Raji (cell line): ENCODE measurements around the gene VASN.

Source experiments
- POLR2A ChIP-seq: IDR thresholded peaks from 2 replicates; pipeline ENCODE4 v1.6.1; 2011; ENCODE audit warnings: low read depth, low read length, control low read depth; ENCODE audit not compliant: insufficient read depth

VASN gene

DNA sequence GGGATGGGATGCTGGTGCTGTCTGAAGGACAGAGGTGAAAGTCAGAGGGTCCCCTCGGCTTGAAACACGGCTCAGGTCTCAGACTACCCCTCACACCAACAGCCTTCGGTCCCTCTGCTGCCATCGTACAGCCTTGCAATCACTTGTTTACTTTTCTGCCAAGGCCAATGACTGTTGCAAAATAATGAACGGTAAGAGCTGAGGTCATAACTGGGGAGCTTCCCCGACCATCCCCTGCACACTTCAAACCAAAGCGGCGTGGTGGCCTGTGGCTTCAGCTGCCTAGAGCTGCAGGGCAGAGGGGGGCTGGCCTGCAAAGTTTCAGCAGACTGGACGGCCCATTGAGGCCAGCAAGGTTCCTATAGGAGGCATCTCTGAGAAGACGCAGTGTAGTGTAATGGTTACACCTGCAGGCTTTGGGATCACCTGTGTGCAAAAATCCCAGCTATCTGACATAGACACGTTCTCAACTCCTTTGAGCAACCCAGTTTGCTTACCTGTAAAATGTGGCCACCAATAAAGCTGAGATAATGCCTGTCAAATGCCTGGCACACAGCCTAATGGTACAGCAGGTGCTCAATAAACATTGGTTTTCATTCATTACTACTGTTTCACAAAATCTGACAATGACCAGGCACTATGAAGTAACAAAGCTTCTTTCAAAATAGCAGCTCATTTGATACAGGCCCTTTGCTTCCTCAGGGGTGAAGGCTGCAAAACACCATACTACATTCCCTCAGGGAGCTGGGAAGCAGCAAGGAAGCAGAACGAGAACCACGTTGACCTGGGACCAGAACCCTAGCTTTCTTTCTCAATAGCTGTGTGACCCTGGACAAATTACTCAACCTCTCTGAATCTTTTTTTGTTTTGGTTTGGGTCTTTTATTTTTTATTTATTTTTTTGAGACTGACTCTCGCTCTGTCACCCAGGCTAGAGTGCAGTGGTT is 25.5 kb upstream of the VASN start:
- no peak for TF ChIP-seq POLR2A

DNA sequence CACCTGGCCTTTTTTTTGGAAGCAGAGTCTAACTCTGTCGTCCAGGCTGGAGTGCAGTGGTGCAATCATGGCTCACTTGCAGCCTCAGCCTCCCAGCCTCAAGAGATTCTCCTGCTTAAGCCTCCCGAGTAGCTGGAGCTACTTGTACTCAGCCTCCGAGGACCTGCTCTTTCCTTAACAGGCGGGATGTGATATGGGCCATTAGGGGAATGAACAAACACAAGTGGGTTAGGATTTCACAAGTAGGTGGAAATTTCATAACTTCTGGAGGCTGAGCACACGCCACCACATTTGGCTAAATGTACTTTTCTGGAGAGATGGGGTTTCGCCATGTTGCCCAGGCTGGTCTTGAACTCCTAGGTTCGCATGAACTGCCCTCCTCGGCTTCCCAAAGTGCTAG is 24.6 kb upstream of the VASN start:
- TF ChIP-seq POLR2A, result no peak

DNA sequence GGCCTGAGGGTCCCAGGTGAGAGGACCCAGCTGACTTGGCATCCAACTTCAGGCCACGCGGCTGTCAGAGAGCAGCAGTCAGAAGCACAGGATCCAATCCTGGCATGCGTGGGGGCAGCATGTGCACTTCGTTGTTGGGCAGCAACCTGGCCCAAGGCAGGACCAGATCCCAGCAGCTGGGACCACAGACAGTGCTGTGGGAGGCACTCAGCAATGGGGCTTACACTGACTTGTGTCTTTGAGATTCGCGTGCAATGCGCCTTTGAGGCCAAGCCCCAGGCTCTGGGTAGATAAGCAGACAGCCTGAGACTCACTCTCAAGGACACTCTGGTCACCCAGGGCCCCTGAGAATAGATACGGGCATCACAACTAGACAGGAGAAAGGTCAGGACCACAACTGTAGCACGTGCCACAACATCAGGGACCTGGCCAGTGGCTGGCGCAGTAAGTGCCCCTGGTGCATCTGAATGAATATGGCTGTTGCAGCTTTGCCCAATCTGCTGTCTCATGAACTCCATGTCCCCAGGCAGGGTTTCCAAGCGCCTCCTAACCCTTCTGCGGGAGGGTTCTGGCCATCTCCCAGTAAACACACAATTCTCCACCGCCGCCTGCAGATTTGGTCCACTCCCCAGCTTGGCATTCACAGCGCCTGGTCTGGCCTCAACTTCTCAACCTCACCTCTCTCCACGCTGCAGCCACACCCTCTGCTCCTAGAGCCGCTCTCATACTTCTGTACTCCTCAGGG is 23.7 kb upstream of the VASN start:
- no peak for TF ChIP-seq POLR2A

DNA sequence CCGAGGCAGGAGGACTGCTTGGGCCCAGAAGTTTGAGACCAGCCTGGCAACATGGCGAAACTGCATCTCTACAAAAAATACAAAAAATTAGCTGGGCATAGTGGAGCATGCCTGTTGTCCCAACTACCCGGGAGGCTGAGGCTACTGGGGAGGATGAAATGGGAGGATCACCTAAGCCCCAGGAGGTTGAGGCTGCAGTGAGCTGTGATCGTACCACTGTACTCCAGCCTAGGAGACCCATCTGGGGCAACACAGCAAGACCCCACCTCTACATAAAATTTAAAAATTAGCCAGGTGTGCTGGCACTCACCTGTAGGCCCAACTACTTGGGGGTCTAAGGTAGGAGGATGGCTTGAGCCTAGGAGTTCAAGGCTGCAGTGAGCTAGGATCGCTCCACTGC is 22.3 kb upstream of the VASN start:
- no peak for TF ChIP-seq POLR2A

DNA sequence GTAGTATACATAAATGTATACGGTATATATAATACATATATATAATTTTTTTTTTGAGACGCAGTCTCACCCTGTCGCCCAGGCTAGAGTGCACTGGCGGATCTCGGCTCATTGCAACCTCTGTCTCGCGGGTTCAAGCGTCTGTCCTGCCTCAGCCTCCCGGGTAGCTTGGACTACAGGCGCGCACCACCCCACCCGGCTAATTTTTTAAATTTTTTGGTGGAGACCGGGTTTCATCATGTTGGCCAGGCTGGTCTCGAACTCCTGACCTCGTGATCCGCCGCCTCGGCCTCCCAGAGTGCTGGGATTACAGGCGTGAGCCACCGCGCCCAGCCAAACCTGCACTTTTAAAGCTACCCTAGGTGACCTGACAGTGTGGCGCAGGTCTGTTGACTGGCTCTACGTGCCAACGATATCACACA is 21.3 kb upstream of the VASN start:
- no peak for TF ChIP-seq POLR2A

DNA sequence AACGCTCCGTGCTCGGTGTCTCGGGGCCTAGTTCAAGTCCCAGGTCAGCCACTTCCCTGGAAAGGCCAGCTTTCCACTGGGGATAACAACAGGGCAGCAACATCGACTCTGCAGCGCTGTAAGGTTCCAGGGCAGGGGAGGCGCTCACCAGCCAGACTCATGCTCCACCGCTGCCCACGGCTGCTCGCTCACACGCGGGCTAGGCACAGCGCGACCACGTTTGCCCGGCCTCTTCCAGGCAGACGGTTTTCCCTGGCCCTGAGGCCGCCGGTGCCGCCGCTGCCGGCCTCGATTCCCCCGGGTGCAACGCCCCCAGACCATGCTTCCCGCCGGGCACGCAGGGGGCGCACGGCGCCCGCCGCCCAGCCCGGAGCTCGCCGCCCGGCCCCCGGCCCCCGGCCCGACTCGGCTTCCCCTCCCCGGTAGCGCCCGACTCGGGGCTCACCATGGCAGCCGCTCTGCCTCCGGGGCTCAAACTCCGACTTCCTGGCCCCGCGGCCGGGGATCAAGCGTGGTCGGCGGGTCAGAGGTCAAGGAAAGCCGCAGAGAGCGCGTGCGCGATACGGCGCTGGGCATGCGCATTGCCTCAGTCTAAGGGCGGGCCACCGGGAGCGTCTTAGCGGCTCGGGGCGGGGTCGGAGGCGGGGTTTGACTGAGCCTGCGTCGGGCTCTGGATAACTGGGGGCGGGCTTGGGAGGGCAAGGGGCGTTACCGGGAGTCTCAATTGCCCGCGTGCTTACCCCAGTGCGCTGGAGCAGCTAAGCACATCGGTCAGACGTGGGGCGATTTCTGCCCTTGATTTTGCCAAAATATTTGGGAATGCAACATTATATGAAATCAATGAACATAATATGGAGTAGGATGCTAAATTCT is 20.6 kb upstream of the VASN start, which contains the start of gene PAM16:
TSS of gene PAM16 (minus strand) at position 535 of the 873 bp plus-strand sequence. CDS start at position 448, 87 bp downstream.
- peak; percentile 84 for TF ChIP-seq POLR2A

DNA sequence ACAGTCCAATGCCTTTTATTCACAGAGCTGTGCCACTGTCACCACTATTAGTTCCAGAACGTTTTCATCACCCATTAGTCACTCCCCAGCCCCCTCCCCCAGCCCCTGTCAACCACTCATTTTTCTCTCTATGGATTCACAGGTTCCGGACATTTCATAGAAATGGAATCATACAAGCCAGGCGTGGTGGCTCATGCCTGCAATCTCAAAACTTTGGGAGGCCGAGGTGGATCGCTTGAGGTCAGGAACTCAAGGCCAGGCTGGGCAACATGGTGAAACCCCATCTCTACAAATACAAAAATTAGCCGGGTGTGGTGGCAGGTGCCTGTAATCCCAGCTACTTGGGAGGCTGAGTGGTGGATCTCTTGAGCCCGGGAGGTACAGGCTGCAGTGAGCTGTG is 19.8 kb upstream of the VASN start:
- TF ChIP-seq POLR2A, result no peak

DNA sequence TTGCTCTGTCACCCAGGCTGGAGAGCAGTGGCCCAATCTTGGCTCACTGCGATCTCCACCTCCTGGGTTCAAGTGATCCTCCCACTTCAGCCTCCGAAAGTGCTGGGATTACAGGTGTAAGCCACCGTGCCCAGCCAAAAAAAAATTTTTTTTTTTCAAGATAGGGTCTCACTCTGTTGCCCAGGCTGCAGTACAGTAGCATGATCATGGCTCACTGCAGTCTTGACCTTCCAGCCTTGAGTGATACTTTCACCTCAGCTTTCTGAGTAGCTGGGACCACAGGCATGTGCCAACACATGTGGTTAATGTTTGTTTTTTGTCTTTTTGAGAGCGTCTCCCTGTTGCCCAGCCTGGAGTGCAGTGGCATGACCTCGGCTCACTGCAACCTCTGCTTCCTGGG is 18.8 kb upstream of the VASN start:
- no peak for TF ChIP-seq POLR2A

DNA sequence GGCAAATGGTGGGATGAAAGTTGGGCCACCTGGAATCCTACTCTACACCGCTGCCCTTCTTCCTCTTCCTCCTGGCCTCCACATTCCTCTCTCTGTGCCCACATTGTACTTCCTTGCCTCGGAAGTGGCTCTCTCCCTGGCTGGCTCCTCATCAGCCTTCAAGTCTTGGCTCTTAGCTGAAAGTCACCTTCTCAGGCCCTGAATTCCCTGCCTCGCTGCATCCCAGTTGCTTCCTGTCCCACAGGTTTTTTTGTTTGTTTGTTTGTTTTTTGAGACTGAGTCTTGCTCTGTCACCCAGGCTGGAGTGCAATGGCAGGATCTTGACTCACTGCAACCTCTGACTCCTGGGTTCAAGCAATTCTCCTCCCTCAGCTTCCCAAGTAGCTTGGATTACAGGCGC is 18.0 kb upstream of the VASN start:
- no peak for TF ChIP-seq POLR2A

DNA sequence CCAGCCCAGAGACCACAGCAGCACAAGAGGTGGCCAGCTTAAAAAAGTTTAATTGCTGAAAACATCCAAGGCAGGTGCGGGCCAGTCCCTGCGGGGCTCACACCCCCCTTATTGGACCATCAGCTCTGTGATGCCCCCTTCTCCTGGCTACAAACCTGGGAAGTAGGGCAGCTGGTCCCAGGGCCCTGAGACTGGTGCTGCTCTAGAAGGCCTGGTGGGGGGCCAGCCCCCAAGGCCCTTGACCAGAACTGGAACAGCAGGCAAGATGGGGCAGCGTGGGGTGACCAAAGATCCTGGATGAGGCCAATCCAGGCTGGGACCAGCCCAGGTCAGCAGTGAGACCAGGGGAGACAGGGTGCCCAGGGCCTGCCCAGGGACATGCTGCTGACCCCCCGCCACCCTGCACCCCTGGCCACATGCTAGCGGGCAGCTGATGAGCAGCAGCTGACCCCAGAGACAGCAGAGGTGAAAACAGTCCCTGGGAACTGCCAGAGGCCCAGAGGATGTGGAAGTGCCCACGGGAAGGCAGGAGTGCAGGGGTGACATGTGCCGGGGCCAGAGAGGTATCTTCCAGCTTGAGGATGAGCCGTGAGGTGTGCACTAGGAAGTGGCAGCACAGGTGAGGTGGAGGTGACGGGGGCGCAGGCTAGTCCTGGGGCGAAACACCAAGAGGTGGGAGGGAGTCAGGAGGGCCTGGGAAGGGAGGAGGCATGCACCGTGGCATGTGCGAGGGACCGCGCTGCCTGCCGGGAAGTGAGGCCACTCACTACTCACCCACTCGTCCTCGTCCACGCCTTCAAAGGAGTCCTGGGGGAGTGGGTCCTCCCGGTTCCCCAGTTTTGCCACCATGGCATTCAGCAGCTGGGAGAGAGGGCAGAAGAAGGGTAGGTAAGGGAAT is 16.9 kb upstream of the VASN start:
- TF ChIP-seq POLR2A, result no peak

DNA sequence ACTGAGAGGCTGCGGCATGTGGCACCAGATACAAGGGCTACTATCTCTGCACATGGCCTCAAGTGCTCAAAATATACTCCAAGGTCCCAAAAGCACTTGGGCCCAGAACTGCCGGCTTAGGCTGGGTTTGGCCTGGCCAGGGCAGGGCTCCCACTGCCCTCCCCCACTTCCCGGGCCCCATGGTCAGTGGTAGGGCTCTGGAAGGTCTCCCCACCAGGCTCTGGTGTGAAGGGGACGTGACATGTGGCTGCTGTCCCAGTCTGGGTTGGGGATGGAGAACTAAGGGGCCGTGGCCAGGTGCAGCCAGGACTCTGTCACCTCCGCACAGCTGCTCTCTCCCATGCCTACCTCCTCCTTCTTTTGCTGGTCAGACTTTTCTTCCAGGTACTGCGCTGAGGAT is 14.8 kb upstream of the VASN start:
- no peak for TF ChIP-seq POLR2A

DNA sequence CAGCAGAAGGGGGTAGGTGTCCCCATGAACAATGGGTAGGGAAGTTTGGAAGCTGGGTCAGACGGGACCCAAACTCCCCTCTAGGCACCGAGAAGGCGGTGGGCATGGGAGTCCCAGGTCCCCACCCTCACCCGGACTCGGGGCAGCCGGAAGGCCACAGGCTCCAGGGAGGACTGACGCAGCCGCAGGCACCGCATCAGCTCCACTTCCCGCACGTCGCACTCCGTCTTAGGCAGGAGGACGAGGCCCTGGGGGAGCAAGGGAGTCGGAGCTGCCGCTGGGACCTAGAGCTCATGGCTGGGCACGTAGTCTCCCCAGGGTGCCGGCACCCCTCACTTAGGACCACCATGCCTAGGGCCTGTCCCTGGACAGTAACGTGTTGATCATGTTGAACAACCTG is 13.4 kb upstream of the VASN start:
- no peak for TF ChIP-seq POLR2A

DNA sequence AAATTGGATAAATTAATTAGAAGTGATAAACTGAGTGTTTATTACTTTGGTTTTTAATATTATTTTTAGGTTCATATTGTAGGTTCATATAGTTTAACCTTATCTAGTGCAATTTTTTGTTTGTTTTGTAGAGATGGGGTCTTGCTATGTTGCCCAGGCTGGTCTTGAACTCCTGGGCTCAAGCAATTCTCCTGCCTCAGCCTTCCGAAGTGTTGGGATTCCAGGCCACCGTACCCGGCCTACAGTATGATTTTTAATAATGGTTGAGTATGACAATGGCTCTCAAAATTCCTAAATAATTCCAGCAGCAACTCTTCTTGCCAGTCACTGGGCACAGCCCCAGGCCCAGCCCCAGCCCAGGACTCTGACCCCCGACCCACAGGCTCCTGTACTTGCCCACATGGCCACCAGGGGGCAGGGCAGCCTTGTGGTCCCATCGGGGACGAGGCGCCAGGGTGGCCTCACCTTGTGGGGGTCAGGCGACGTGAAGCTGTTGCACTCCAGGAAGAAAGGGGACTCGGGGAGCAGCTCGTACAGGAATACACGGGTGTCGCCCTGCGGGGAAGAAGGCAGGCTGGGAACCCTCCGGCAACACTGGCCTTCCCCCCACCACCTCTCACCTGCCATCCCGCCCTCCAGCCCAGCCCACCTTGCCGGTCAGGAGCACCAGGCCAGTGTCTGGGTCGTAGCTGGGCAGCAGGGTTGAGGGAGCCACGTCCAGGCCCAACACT is 12.7 kb upstream of the VASN start:
- TF ChIP-seq POLR2A, result no peak
